HEK293 (cell line): ENCODE results near the gene SCFD2.
"Not testable (repeated sequence)": the region's sequence is repeated elsewhere in the genome, so short reads cannot be mapped to it uniquely, and the experiment has no call there.

Experiments used
- CTCF ChIA-PET: fragments of 350-600 bp; formaldehyde crosslinking; extraction: SDS; loops from one replicate; lab custom pipeline; 2021; ENCODE audit warnings: antibody characterized with exemption; lab: Yijun Ruan, JAX
- POLR2A ChIA-PET: fragments of 300-600 bp; formaldehyde crosslinking; extraction: SDS; loops from one replicate; lab custom pipeline; 2020; ENCODE audit warnings: antibody characterized with exemption, inconsistent platforms; lab: Yijun Ruan, JAX
- H3K27ac ChIP-seq: fragments of 200-500 bp; sonication (Bioruptor generic); 2 replicates; pipeline ENCODE4 v1.5.1; 2014; ENCODE audit warnings: low read depth, low read length, control low read depth, inconsistent platforms; ENCODE audit errors: extremely low read depth
- H3K36me3 ChIP-seq, 2 experiments: fragments of 200-500 bp in 1 of 2; sonication (Bioruptor generic) in 1 of 2; 1 replicate in 1 of 2; 2 replicates in 1 of 2; pipeline ENCODE4 v1.5.1; 2014 to 2017; ENCODE audit warnings: inconsistent platforms in 2 of 2, low read length in 2 of 2; ENCODE audit not compliant: control insufficient read depth in 2 of 2, insufficient read depth in 1 of 2
- H3K4me1 ChIP-seq: fragments of 200-500 bp; sonication (Bioruptor generic); 2 replicates; pipeline ENCODE4 v1.5.1; 2014; ENCODE audit warnings: mild to moderate bottlenecking, low read length, inconsistent platforms; ENCODE audit not compliant: control insufficient read depth, insufficient read depth
- H3K4me3 ChIP-seq: 2 replicates; pipeline ENCODE4 v1.5.1; 2011; ENCODE audit warnings: low read depth, mild to moderate bottlenecking, control low read depth, low read length, moderate library complexity
- H3K9me3 ChIP-seq: fragments of 200-500 bp; sonication (Bioruptor generic); 2 replicates; pipeline ENCODE4 v1.5.1; 2014; ENCODE audit warnings: low read depth, low read length, inconsistent platforms; ENCODE audit not compliant: control insufficient read depth, insufficient read depth
- FEZF1 ChIP-seq: fragments of 450-650 bp; formaldehyde crosslinking; IDR thresholded peaks from 2 replicates; pipeline ENCODE4 v1.5.1; 2016; ENCODE audit warnings: missing biosample characterization, missing genetic modification characterization
- GFI1B ChIP-seq: fragments of 450-650 bp; formaldehyde crosslinking; IDR thresholded peaks from 2 replicates; pipeline ENCODE4 v1.5.1; 2016; ENCODE audit warnings: missing biosample characterization, missing genetic modification characterization
- ZBTB1 ChIP-seq: fragments of 450-650 bp; formaldehyde crosslinking; IDR thresholded peaks from 2 replicates; pipeline ENCODE4 v1.5.1; 2016; ENCODE audit warnings: missing biosample characterization, missing genetic modification characterization
- ZBTB8A ChIP-seq: fragments of 450-650 bp; formaldehyde crosslinking; IDR thresholded peaks from 2 replicates; pipeline ENCODE4 v1.5.1; 2016; ENCODE audit warnings: missing biosample characterization, missing genetic modification characterization
- ZNF433 ChIP-seq: fragments of 450-650 bp; formaldehyde crosslinking; IDR thresholded peaks from 2 replicates; pipeline ENCODE4 v1.5.1; 2016; ENCODE audit warnings: missing biosample characterization, missing genetic modification characterization, low read depth
- ZNF549 ChIP-seq: fragments of 450-650 bp; IDR thresholded peaks from 2 replicates; pipeline ENCODE4 v1.5.1; 2018; ENCODE audit warnings: missing biosample characterization, missing genetic modification characterization, mild to moderate bottlenecking, inconsistent platforms, moderate library complexity
- ZNF623 ChIP-seq: fragments of 450-650 bp; formaldehyde crosslinking; IDR thresholded peaks from 2 replicates; pipeline ENCODE4 v1.5.1; 2016; ENCODE audit warnings: missing biosample characterization, missing genetic modification characterization
- TF ChIP-seq, protein P1 (sequence below): fragments of 450-650 bp; formaldehyde crosslinking; conservative IDR thresholded peaks from 2 replicates; pipeline ENCODE4 v1.5.1; 2016; ENCODE audit warnings: low read depth, missing biosample characterization, missing genetic modification characterization
- TF ChIP-seq, protein P2 (sequence below): fragments of 450-650 bp; formaldehyde crosslinking; IDR thresholded peaks from 2 replicates; pipeline ENCODE4 v1.5.1; 2016; ENCODE audit warnings: missing biosample characterization, missing genetic modification characterization
- TF ChIP-seq, protein P3 (sequence below): fragments of 450-650 bp; formaldehyde crosslinking; IDR thresholded peaks from 2 replicates; pipeline ENCODE4 v1.5.1; 2016; ENCODE audit warnings: missing biosample characterization, missing genetic modification characterization
- TF ChIP-seq, protein P4 (sequence below): fragments of 450-650 bp; formaldehyde crosslinking; IDR thresholded peaks from 2 replicates; pipeline ENCODE4 v1.5.1; 2016; ENCODE audit warnings: missing biosample characterization, missing genetic modification characterization
- TF ChIP-seq, protein P5 (sequence below): IDR thresholded peaks from 2 replicates; pipeline ENCODE4 v1.6.1; 2011; ENCODE audit warnings: mild to moderate bottlenecking, low read depth, low read length, borderline replicate concordance

Gene SCFD2

DNA sequence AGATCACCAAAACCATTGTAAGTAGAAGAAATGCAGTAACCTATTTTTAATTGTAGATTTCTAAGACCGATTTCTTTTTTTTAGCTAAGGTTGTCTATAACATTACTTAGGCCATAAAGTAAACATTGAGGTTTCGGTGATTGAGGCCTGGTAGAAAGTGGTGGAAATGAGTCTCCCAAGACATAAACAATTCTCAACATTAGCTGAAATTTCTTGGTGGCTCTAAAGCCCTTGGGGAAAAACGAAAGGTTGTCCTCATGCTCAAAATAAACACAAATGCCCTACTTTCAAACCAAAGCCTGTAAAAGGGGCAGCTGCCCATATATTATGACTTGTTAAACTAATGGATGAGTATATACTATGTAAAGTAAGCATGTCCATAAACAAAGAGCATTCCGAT is 98.8 kb downstream of the SCFD2 start (continued):
- TF ChIP-seq, protein P1, sequence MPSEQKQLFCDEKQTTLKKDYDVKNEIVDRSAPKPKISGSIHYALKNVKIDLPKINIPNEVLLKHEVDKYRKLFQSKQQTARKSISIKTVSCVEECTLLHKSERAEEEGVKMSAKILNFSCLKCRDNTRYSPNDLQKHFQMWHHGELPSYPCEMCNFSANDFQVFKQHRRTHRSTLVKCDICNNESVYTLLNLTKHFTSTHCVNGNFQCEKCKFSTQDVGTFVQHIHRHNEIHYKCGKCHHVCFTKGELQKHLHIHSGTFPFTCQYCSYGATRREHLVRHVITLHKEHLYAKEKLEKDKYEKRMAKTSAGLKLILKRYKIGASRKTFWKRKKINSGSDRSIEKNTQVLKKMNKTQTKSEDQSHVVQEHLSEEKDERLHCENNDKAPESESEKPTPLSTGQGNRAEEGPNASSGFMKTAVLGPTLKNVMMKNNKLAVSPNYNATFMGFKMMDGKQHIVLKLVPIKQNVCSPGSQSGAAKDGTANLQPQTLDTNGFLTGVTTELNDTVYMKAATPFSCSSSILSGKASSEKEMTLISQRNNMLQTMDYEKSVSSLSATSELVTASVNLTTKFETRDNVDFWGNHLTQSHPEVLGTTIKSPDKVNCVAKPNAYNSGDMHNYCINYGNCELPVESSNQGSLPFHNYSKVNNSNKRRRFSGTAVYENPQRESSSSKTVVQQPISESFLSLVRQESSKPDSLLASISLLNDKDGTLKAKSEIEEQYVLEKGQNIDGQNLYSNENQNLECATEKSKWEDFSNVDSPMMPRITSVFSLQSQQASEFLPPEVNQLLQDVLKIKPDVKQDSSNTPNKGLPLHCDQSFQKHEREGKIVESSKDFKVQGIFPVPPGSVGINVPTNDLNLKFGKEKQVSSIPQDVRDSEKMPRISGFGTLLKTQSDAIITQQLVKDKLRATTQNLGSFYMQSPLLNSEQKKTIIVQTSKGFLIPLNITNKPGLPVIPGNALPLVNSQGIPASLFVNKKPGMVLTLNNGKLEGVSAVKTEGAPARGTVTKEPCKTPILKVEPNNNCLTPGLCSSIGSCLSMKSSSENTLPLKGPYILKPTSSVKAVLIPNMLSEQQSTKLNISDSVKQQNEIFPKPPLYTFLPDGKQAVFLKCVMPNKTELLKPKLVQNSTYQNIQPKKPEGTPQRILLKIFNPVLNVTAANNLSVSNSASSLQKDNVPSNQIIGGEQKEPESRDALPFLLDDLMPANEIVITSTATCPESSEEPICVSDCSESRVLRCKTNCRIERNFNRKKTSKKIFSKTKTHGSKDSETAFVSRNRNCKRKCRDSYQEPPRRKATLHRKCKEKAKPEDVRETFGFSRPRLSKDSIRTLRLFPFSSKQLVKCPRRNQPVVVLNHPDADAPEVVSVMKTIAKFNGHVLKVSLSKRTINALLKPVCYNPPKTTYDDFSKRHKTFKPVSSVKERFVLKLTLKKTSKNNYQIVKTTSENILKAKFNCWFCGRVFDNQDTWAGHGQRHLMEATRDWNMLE = no peak
- TF ChIP-seq ZBTB1 (tag by site-specific recombination) (no peak), FEZF1 (no peak), ZNF623 (tag by site-specific recombination) (no peak), ZBTB8A (no peak), GFI1B (no peak), ZNF549 (tag by site-specific recombination) (no peak), ZNF433 (tag by site-specific recombination) (no peak)
- TF ChIP-seq, protein P2, sequence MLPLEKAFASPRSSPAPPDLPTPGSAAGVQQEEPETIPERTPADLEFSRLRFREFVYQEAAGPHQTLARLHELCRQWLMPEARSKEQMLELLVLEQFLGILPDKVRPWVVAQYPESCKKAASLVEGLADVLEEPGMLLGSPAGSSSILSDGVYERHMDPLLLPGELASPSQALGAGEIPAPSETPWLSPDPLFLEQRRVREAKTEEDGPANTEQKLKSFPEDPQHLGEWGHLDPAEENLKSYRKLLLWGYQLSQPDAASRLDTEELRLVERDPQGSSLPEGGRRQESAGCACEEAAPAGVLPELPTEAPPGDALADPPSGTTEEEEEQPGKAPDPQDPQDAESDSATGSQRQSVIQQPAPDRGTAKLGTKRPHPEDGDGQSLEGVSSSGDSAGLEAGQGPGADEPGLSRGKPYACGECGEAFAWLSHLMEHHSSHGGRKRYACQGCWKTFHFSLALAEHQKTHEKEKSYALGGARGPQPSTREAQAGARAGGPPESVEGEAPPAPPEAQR (tag by site-specific recombination) = no peak
- TF ChIP-seq, protein P3, sequence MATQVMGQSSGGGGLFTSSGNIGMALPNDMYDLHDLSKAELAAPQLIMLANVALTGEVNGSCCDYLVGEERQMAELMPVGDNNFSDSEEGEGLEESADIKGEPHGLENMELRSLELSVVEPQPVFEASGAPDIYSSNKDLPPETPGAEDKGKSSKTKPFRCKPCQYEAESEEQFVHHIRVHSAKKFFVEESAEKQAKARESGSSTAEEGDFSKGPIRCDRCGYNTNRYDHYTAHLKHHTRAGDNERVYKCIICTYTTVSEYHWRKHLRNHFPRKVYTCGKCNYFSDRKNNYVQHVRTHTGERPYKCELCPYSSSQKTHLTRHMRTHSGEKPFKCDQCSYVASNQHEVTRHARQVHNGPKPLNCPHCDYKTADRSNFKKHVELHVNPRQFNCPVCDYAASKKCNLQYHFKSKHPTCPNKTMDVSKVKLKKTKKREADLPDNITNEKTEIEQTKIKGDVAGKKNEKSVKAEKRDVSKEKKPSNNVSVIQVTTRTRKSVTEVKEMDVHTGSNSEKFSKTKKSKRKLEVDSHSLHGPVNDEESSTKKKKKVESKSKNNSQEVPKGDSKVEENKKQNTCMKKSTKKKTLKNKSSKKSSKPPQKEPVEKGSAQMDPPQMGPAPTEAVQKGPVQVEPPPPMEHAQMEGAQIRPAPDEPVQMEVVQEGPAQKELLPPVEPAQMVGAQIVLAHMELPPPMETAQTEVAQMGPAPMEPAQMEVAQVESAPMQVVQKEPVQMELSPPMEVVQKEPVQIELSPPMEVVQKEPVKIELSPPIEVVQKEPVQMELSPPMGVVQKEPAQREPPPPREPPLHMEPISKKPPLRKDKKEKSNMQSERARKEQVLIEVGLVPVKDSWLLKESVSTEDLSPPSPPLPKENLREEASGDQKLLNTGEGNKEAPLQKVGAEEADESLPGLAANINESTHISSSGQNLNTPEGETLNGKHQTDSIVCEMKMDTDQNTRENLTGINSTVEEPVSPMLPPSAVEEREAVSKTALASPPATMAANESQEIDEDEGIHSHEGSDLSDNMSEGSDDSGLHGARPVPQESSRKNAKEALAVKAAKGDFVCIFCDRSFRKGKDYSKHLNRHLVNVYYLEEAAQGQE (tag by site-specific recombination) = no peak
- TF ChIP-seq, protein P4, sequence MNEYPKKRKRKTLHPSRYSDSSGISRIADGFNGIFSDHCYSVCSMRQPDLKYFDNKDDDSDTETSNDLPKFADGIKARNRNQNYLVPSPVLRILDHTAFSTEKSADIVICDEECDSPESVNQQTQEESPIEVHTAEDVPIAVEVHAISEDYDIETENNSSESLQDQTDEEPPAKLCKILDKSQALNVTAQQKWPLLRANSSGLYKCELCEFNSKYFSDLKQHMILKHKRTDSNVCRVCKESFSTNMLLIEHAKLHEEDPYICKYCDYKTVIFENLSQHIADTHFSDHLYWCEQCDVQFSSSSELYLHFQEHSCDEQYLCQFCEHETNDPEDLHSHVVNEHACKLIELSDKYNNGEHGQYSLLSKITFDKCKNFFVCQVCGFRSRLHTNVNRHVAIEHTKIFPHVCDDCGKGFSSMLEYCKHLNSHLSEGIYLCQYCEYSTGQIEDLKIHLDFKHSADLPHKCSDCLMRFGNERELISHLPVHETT (tag by site-specific recombination) = no peak
- TF ChIP-seq, protein P5, sequence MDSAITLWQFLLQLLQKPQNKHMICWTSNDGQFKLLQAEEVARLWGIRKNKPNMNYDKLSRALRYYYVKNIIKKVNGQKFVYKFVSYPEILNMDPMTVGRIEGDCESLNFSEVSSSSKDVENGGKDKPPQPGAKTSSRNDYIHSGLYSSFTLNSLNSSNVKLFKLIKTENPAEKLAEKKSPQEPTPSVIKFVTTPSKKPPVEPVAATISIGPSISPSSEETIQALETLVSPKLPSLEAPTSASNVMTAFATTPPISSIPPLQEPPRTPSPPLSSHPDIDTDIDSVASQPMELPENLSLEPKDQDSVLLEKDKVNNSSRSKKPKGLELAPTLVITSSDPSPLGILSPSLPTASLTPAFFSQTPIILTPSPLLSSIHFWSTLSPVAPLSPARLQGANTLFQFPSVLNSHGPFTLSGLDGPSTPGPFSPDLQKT = no peak

DNA sequence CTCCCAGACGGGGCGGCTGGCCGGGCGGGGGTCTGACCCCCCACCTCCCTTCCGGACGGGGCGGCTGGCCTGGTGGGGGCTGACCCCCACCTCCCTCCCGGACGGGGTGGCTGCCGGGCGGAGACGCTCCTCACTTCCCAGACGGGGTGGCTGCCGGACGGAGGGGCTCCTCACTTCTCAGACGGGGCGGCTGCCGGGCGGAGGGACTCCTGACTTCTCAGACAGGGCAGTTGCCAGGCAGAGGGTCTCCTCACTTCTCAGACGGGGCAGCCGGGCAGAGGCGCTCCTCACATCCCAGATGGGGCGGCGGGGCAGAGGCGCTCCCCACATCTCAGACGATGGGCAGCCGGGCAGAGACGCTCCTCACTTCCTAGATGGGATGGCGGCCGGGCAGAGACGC is 109.9 kb downstream of the SCFD2 start:
- H3K9me3 ChIP-seq, H3K27ac ChIP-seq, CTCF ChIA-PET, H3K36me3 ChIP-seq, POLR2A ChIA-PET, H3K4me1 ChIP-seq, H3K4me3 ChIP-seq: not testable (repeated sequence)
